Measurements from ENCODE around the gene RCAN1. TPM values are rescaled to one million over a fixed set of nuclear protein-coding genes. Genes with fewer than 3 reads are reported as not detected.
A peak's percentile ranks its signal among the peaks of the same experiment; 100 is the strongest.

RCAN1 gene
- 10 to 100 TPM; 20.8 to 29.0 TPM for total RNA-seq

DNA sequence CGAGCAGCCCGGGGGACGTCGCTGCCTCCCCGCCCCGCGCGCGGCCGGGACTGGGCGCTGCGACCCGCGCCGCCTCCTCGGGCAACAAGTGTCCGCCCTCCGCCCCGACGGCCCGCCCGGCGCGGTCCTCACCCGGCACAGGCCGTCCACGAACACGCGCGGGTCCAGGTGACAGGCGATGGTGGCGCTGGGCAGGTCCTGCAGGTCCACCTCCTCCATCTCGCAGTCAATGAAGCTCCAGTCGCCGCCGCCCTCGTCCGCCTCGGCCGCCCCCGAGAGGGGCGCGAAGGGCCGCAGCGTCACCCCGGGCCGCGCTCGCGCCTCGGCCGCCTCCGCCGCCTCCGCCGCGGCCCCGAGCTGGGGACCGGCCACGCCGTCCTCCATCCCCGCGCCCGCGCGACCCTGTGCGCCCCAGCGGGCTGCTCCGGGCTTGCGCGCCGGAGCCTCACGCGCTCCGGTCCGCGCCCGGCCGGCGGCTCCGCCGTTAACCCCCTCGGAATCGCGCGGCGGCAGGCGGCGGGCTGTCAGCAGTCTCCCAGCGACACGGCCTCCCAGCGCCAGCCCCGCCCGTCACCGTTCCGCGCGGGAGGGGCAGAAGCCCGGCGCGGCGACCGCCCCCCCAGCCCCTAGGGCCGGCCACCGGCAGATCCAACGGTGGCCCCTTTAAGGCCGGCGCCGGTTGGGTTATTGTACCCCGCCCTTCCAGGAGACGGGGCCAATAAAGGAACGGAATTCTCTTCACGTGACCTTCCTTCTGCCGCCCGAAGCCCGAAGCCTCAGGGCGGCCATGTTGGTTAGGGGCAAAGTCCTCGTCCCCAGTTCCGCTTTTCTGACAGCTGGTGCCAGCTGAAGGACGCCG is at the start of gene RCAN1:
Gene RCAN1 (minus strand): TSS at position 486 of the 859 bp plus-strand sequence. CDS start 102 bp downstream, at position 384.
- TF ChIP-seq POLR2A (IDR thresholded peaks at IDR 0.05), result no peak
- TF ChIP-seq, protein P1, sequence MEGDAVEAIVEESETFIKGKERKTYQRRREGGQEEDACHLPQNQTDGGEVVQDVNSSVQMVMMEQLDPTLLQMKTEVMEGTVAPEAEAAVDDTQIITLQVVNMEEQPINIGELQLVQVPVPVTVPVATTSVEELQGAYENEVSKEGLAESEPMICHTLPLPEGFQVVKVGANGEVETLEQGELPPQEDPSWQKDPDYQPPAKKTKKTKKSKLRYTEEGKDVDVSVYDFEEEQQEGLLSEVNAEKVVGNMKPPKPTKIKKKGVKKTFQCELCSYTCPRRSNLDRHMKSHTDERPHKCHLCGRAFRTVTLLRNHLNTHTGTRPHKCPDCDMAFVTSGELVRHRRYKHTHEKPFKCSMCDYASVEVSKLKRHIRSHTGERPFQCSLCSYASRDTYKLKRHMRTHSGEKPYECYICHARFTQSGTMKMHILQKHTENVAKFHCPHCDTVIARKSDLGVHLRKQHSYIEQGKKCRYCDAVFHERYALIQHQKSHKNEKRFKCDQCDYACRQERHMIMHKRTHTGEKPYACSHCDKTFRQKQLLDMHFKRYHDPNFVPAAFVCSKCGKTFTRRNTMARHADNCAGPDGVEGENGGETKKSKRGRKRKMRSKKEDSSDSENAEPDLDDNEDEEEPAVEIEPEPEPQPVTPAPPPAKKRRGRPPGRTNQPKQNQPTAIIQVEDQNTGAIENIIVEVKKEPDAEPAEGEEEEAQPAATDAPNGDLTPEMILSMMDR (IDR thresholded peaks at IDR 0.05), result peak in 1 of 7 experiments; percentile 4
- Histone ChIP-seq H3K4me3 (peak within 1 kb of the TSS; percentile 55 to 56), H3K27me3 (no peaks in the 10 kb centered on the region), H3K27ac (peak within 1 kb of the TSS; percentile 72 to 89 (median 84)), H3K9me3 (no peaks in the 10 kb centered on the region), H3K36me3 (replicated peaks in 1 of 2; ENCODE audit: insufficient read depth in 1 of 2, low read depth in 2 of 2) (no peaks in the 10 kb centered on the region), H3K4me1 (peaks cover 17% of the 10 kb centered on the region)
- DNase-seq (peak; percentile 91 to 93 (median 92)), ATAC-seq (peak; percentile 96)
- intact Hi-C loops (cut with DNase I), result no loop called here
- 0% methylated on average over 107 of the region's 121 CpGs; no CpG with 5 or more reads in 1 of the 2 donors for WGBS, 2 donors

DNA sequence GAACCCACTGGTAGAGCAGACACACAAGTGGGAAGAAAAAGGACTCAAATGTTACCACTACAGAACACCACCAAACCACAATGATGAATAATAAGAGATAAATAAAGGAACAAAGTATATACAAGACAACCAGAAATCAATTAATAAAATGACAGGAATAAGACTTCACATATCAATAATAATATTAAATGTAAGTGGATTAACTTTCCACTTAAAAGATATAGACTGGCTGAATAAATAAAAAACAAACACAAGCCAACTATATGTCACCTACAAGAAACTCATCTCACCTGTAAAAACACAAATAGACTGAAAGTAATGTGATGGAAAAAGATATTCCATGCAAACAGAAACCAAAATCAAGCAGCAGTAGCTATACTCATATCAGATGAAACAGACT is 46.9 kb upstream of the RCAN1 start:
- Histone ChIP-seq H3K9me3 (peaks cover 0 to 11% (median 0%) of the 10 kb centered on the region in 3 donors), H3K27me3 (no peaks in the 10 kb centered on the region), H3K4me3 (no peak overlapping the region), H3K4me1 (no peaks in the 10 kb centered on the region), H3K27ac (no peak overlapping the region), H3K36me3 (replicated peaks in 1 of 2; ENCODE audit: insufficient read depth in 1 of 2, low read depth in 2 of 2) (no peaks in the 10 kb centered on the region)
- intact Hi-C loops (cut with DNase I), result no loop called here
- ATAC-seq, result no peak
- no peak for TF ChIP-seq POLR2A (IDR thresholded peaks at IDR 0.05)
- TF ChIP-seq, protein P1 (IDR thresholded peaks at IDR 0.05), result no peak
- DNase-seq, result no peak

DNA sequence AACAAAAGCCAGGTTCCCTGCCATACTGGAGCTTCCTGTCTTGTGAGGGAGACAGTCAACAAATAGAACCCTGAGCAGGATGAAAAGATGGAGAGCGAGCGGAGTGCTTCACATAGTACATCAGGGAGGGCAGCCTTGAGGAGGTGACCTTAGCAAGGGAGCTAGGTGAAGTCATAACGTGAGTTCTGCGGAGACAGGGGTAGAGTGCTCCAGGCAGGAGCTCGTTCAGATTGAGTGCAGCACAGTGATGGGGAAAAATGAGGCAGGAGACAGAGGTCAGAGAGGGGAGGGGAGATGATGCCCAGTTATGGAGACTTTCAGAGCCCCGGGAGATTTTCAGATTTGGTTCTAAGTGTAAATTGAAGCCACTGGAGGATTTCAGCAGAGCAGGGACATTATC is 38.6 kb upstream of the RCAN1 start:
- H3K27me3 ChIP-seq, result no peaks in the 10 kb centered on the region
- no peaks in the 10 kb centered on the region for H3K36me3 ChIP-seq (replicated peaks in 1 of 2; ENCODE audit: insufficient read depth in 1 of 2, low read depth in 2 of 2)
- TF ChIP-seq POLR2A (IDR thresholded peaks at IDR 0.05), result no peak
- TF ChIP-seq, protein P1 (IDR thresholded peaks at IDR 0.05), result no peak
- ATAC-seq (no peak), DNase-seq (no peak)
- H3K27ac ChIP-seq, result no peak overlapping the region
- H3K4me3 ChIP-seq, result no peak overlapping the region
- no peaks in the 10 kb centered on the region for H3K9me3 ChIP-seq
- intact Hi-C loops (cut with DNase I), result no loop called here
- WGBS, 2 donors, result 80 to 85% methylated on average over 6 of the region's 6 CpGs
- H3K4me1 ChIP-seq, result no peaks in the 10 kb centered on the region

DNA sequence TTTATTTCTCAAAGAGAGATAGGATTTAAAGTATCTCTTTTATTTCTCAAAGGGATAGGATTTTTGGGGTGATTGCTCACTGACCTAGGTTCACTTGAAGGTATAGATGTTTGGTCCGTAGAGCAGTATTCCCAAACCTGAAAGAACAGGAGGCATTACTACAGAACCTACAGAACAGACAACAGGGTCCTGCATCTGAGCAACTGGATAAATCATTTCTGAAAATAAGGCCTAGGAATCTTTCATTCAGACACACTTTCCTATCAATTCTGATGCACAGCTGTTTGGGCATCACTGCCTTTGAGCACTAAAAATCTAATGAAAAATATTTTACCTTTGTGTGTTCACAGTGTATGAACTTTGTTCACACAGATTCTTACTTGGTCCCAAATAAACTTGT is 36.7 kb upstream of the RCAN1 start:
- Histone ChIP-seq H3K27me3 (no peaks in the 10 kb centered on the region), H3K36me3 (replicated peaks in 1 of 2; ENCODE audit: insufficient read depth in 1 of 2, low read depth in 2 of 2) (no peaks in the 10 kb centered on the region), H3K9me3 (no peaks in the 10 kb centered on the region), H3K4me1 (no peaks in the 10 kb centered on the region), H3K4me3 (no peak overlapping the region), H3K27ac (no peak overlapping the region)
- intact Hi-C loops (cut with DNase I), result no loop called here
- no peak for ATAC-seq
- DNase-seq, result no peak
- TF ChIP-seq, protein P1 (IDR thresholded peaks at IDR 0.05), result no peak
- no peak for TF ChIP-seq POLR2A (IDR thresholded peaks at IDR 0.05)
- WGBS, 2 donors, result 64 to 71% methylated on average over 1 of the region's 1 CpG

Measured in body of pancreas (tissue), 4 donors.